Fibroblast of lung (primary cell): ENCODE data around the gene GBX2. TPM values are rescaled to one million over a fixed set of nuclear protein-coding genes. Genes with fewer than 3 reads are reported as not detected.

Experiments
- DNase-seq, 2 donors: peaks; one replicate each; pipeline versions ENCODE4 v3.0.0 to v3.0.0-alpha.2; 2010; ENCODE audit warnings: low read depth in 2 of 2
- H2AFZ ChIP-seq: 2 replicates; pipeline ENCODE4 v1.5.1; 2012; ENCODE audit warnings: low read length, control low read depth, inconsistent platforms
- H3K27ac ChIP-seq: 2 replicates; pipeline ENCODE4 v1.5.1; 2011; ENCODE audit warnings: low read length, control low read depth; ENCODE audit not compliant: insufficient read depth
- H3K27me3 ChIP-seq: 2 replicates; pipeline ENCODE4 v1.5.1; 2011; ENCODE audit warnings: mild to moderate bottlenecking, low read length; ENCODE audit not compliant: control insufficient read depth, insufficient read depth
- H3K36me3 ChIP-seq: 2 replicates; pipeline ENCODE4 v1.5.1; 2011; ENCODE audit warnings: low read length; ENCODE audit not compliant: control insufficient read depth, insufficient read depth
- H3K4me1 ChIP-seq: 2 replicates; pipeline ENCODE4 v1.5.1; 2011; ENCODE audit warnings: low read length; ENCODE audit not compliant: control insufficient read depth, insufficient read depth; ENCODE audit errors: extremely low read depth
- H3K4me2 ChIP-seq: 2 replicates; pipeline ENCODE4 v1.5.1; 2011; ENCODE audit warnings: low read length, control low read depth; ENCODE audit not compliant: insufficient read depth; ENCODE audit errors: extremely low read depth
- H3K4me3 ChIP-seq, 4 experiments: fragments of 200-600 bp in 1 of 4; sonication (generic) in 1 of 4; replicated peaks in 1 of 4; 2 replicates each; pipeline ENCODE4 v1.5.1; 2011 to 2016; ENCODE audit warnings: low read length in 4 of 4, low read depth in 3 of 4, mild to moderate bottlenecking in 3 of 4, control low read depth in 2 of 4, inconsistent platforms in 1 of 4, mixed read lengths in 1 of 4; ENCODE audit not compliant: insufficient read depth in 1 of 4; ENCODE audit errors: control extremely low read depth in 1 of 4
- H3K79me2 ChIP-seq: 2 replicates; pipeline ENCODE4 v1.5.1; 2012; ENCODE audit warnings: mild to moderate bottlenecking, low read length, inconsistent platforms; ENCODE audit not compliant: control insufficient read depth, insufficient read depth
- H3K9ac ChIP-seq: 2 replicates; pipeline ENCODE4 v1.5.1; 2011; ENCODE audit warnings: mild to moderate bottlenecking, low read length, control low read depth; ENCODE audit not compliant: insufficient read depth
- H3K9me3 ChIP-seq: 2 replicates; pipeline ENCODE4 v1.5.1; 2012; ENCODE audit warnings: low read depth, low read length; ENCODE audit not compliant: control insufficient read depth, insufficient read depth
- H4K20me1 ChIP-seq: 2 replicates; pipeline ENCODE4 v1.5.1; 2011; ENCODE audit warnings: low read length; ENCODE audit not compliant: control insufficient read depth, insufficient read depth; ENCODE audit errors: extremely low read depth
- EZH2 ChIP-seq: IDR thresholded peaks from 2 replicates; pipeline ENCODE4 v1.5.1; 2012; ENCODE audit warnings: low read length, control low read depth, mild to moderate bottlenecking; ENCODE audit errors: missing control alignments
- polyA plus RNA-seq, 2 donors: library from polyadenylated mRNA; depleted of rRNA in 1 of 2; stranded (reverse) in 1 of 2; unstranded in 1 of 2; fragments of >200 nt; gene quantifications; 2 replicates each; pipeline ENCODE4 v1.2.1, GENCODE V29; 2011 to 2012; ENCODE audit warnings: missing spikeins in 1 of 2
- total RNA-seq: library from RNA; depleted of rRNA; stranded (reverse); fragments of >200 nt; gene quantifications from 2 replicates; pipeline ENCODE4 v1.2.1, GENCODE V29; 2014
- TF ChIP-seq, protein P1 (sequence below), 2 donors: IDR thresholded peaks in 1 of 2; conservative IDR thresholded peaks in 1 of 2; 1 replicate in 1 of 2; 2 replicates in 1 of 2; pipeline ENCODE4 v1.5.1; 2011 to 2012; ENCODE audit warnings: low read length in 2 of 2, control low read depth in 1 of 2, inconsistent platforms in 1 of 2, low read depth in 1 of 2, mild to moderate bottlenecking in 1 of 2

Gene GBX2
- total and polyA plus RNA-seq, 2 donors (not counting 1 experiment from before 2014, with no cell fraction given) = 0.25 TPM; not detected in 1

DNA sequence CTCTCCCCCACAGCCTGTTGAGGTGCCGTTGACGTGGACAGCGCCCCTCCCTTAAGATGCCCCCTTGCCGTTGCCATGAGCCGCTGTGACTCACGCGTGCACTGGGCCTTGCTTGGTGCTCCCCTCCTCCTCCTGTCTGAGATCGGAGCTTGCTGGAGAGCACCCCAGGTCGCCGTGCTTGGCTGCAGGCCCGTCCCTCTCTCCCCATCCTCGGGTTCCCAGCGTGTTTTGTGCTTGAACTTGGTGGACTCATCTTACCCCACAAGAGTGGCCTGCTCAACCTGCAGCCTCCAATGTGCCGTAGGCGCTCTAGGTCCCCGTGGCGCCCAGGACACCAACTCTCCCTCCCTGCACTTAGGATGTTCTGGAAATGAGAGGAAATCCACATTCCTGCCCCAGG lies 39.9 kb downstream of the GBX2 start:
- no peaks in the 10 kb centered on the region for H3K4me1 ChIP-seq
- H4K20me1 ChIP-seq = no peaks in the 10 kb centered on the region
- H3K79me2 ChIP-seq = no peaks in the 10 kb centered on the region
- no peak overlapping the region for H3K27ac ChIP-seq
- DNase-seq = peak in 1 of 2 donors; percentile 7
- no peaks in the 10 kb centered on the region for H3K27me3 ChIP-seq
- H3K9ac ChIP-seq = no peak overlapping the region
- H3K36me3 ChIP-seq = no peaks in the 10 kb centered on the region
- no peak overlapping the region for H3K4me3 ChIP-seq
- H2AFZ ChIP-seq = no peak overlapping the region
- H3K9me3 ChIP-seq = no peaks in the 10 kb centered on the region
- TF ChIP-seq, protein P1, sequence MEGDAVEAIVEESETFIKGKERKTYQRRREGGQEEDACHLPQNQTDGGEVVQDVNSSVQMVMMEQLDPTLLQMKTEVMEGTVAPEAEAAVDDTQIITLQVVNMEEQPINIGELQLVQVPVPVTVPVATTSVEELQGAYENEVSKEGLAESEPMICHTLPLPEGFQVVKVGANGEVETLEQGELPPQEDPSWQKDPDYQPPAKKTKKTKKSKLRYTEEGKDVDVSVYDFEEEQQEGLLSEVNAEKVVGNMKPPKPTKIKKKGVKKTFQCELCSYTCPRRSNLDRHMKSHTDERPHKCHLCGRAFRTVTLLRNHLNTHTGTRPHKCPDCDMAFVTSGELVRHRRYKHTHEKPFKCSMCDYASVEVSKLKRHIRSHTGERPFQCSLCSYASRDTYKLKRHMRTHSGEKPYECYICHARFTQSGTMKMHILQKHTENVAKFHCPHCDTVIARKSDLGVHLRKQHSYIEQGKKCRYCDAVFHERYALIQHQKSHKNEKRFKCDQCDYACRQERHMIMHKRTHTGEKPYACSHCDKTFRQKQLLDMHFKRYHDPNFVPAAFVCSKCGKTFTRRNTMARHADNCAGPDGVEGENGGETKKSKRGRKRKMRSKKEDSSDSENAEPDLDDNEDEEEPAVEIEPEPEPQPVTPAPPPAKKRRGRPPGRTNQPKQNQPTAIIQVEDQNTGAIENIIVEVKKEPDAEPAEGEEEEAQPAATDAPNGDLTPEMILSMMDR (conservative IDR thresholded peaks at IDR 0.05 in 1 of 2, IDR thresholded peaks at IDR 0.05 in 1 of 2; ENCODE audit: low read depth in 1 of 2, low read length in 2 of 2) = no peak
- no peak for TF ChIP-seq EZH2
- no peak overlapping the region for H3K4me2 ChIP-seq

DNA sequence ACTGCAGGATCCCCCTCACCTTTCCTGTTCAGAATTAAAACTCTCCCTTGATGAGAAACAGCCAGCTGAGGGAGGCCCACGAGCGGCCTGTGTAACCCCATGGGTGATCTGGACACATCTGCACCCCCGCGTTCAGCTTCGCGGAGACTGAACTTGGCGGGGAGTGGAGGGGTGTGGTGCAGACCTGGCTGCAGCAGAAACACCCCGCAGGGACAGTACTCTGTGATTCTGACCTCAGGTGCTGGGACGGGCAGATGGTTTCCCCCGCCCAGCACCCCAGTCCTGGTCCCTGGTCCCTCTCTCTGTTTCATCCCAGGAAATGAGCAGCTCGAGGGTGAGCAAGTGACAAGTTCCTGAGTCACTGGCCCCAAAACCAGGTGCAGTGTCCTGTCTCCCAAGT lies 41.2 kb downstream of the GBX2 start:
- Histone ChIP-seq H3K27ac (no peak overlapping the region), H3K4me3 (no peak overlapping the region), H2AFZ (no peak overlapping the region), H4K20me1 (no peaks in the 10 kb centered on the region), H3K79me2 (no peaks in the 10 kb centered on the region), H3K4me1 (no peaks in the 10 kb centered on the region), H3K36me3 (no peaks in the 10 kb centered on the region), H3K9me3 (no peaks in the 10 kb centered on the region), H3K27me3 (no peaks in the 10 kb centered on the region), H3K4me2 (no peak overlapping the region), H3K9ac (no peak overlapping the region)
- no peak for TF ChIP-seq EZH2
- TF ChIP-seq, protein P1 (conservative IDR thresholded peaks at IDR 0.05 in 1 of 2, IDR thresholded peaks at IDR 0.05 in 1 of 2; ENCODE audit: low read depth in 1 of 2, low read length in 2 of 2) = no peak
- no peak for DNase-seq

DNA sequence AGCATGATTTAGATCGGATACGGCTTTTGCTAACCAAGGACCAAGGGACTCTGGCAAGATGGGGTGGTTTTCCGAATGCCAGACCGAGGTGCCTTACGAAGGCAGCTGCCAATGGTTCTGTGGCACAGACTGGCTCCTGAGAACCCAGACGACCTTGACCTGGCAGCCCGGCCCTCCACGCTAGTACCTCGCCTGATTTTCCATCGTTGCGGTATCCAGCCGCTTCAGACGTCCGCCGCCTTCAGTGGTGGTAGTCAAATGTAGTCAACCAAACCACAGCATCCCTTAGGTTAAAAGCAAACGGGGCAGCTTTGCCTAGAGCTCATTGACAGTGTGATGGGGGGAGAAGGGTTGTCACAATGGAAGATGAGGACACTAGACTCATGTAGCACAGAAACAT lies 42.6 kb downstream of the GBX2 start:
- no peak overlapping the region for H3K4me3 ChIP-seq
- no peak overlapping the region for H2AFZ ChIP-seq
- H3K36me3 ChIP-seq = no peaks in the 10 kb centered on the region
- H3K79me2 ChIP-seq = no peaks in the 10 kb centered on the region
- H3K4me1 ChIP-seq = no peaks in the 10 kb centered on the region
- TF ChIP-seq EZH2 = no peak
- TF ChIP-seq, protein P1 (conservative IDR thresholded peaks at IDR 0.05 in 1 of 2, IDR thresholded peaks at IDR 0.05 in 1 of 2; ENCODE audit: low read depth in 1 of 2, low read length in 2 of 2) = no peak
- no peaks in the 10 kb centered on the region for H4K20me1 ChIP-seq
- no peak overlapping the region for H3K4me2 ChIP-seq
- no peak overlapping the region for H3K27ac ChIP-seq
- no peak overlapping the region for H3K9ac ChIP-seq
- no peak for DNase-seq
- H3K9me3 ChIP-seq = no peaks in the 10 kb centered on the region
- H3K27me3 ChIP-seq = no peaks in the 10 kb centered on the region
